ENCODE data around the gene HES7.

The HES7 gene

GRCh38 chr17:8147141-8147804, 23.4 kb upstream of the HES7 start:
- in situ Hi-C loops (cut with HindIII; ENCODE audit: low sequenced_read_pairs), result no loop called here
- no peak for DNase-seq (ENCODE audit: low read depth)
- TF ChIP-seq, protein P1, sequence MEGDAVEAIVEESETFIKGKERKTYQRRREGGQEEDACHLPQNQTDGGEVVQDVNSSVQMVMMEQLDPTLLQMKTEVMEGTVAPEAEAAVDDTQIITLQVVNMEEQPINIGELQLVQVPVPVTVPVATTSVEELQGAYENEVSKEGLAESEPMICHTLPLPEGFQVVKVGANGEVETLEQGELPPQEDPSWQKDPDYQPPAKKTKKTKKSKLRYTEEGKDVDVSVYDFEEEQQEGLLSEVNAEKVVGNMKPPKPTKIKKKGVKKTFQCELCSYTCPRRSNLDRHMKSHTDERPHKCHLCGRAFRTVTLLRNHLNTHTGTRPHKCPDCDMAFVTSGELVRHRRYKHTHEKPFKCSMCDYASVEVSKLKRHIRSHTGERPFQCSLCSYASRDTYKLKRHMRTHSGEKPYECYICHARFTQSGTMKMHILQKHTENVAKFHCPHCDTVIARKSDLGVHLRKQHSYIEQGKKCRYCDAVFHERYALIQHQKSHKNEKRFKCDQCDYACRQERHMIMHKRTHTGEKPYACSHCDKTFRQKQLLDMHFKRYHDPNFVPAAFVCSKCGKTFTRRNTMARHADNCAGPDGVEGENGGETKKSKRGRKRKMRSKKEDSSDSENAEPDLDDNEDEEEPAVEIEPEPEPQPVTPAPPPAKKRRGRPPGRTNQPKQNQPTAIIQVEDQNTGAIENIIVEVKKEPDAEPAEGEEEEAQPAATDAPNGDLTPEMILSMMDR (IDR thresholded peaks at IDR 0.05; ENCODE audit: low read depth, low read length, missing control alignments), result no peak
- no peak overlapping the region for H3K4me3 ChIP-seq (ENCODE audit: low read depth, low read length)

DNA sequence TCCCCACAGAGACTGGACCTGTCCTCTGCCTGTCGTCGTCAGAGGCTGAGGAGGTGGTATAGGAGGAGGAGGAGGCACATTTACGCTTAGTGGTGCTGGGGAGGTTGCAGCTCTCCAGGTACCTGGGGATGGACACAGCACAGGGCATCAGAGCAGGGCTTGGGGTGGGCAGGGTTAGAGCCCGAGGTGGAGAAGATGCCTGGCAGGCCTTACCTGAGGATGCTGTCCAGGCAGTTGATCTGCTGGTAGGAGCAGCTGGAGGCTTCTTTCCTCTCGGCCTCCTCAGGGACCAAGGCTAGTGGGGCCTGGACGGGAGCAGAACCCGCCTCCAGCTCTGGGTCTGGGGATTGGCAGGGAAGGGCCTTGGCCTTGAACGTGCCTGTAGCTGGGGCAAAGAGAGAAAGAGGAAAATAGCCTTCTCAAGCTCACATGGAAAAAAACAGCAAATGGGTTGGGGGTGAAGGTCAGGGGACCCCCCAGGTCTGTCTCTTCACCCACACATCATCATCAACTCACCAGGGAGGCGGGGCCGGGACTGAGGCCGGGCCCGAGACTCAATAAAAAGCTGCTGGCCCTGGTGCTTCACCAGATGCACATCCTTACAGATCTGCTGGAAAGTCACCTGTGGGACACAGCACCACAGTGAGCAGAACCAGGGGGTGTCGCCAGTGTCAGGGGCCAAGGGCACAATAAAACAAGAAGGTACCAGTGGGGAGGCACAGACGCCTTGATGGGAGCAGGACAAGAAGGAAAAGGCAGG, 22.7 kb upstream of the HES7 start:
- no peak overlapping the region for H3K4me3 ChIP-seq (ENCODE audit: low read depth, low read length)
- in situ Hi-C loops (cut with HindIII; ENCODE audit: low sequenced_read_pairs), result no loop called here
- TF ChIP-seq, protein P1 (IDR thresholded peaks at IDR 0.05; ENCODE audit: low read depth, low read length, missing control alignments), result no peak

DNA sequence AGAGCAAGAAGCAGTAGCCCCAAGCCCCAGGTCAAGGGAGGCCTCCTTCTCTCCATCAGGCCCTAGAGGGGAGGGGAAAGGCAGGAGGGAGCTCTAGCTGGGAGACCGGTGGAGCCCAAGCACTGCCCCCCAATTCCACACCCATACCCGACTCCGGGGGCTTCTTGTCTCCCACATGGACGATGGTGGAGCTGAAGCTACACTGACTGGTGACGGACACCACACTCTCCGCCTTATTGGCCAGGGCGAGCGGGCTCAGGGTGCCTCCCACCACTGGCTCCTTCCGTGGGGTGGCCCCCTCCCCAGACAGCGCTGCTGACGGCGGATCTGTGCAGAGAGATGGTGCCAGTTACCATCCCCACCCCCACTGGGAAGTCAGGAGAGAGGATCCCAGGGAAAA, 21.9 kb upstream of the HES7 start:
- H3K4me3 ChIP-seq (ENCODE audit: low read depth, low read length), result no peak overlapping the region
- in situ Hi-C loops (cut with HindIII; ENCODE audit: low sequenced_read_pairs), result no loop called here
- TF ChIP-seq, protein P1 (IDR thresholded peaks at IDR 0.05; ENCODE audit: low read depth, low read length, missing control alignments), result no peak
- DNase-seq (ENCODE audit: low read depth), result no peak

More for the DNA sequence above, 22.7 kb upstream of the HES7 start:
- DNase-seq (ENCODE audit: low read depth), result no peak

GRCh38 chr17:8144401-8145231, 20.7 kb upstream of the HES7 start:
- H3K4me3 ChIP-seq (ENCODE audit: low read depth, low read length), result no peak overlapping the region

DNA sequence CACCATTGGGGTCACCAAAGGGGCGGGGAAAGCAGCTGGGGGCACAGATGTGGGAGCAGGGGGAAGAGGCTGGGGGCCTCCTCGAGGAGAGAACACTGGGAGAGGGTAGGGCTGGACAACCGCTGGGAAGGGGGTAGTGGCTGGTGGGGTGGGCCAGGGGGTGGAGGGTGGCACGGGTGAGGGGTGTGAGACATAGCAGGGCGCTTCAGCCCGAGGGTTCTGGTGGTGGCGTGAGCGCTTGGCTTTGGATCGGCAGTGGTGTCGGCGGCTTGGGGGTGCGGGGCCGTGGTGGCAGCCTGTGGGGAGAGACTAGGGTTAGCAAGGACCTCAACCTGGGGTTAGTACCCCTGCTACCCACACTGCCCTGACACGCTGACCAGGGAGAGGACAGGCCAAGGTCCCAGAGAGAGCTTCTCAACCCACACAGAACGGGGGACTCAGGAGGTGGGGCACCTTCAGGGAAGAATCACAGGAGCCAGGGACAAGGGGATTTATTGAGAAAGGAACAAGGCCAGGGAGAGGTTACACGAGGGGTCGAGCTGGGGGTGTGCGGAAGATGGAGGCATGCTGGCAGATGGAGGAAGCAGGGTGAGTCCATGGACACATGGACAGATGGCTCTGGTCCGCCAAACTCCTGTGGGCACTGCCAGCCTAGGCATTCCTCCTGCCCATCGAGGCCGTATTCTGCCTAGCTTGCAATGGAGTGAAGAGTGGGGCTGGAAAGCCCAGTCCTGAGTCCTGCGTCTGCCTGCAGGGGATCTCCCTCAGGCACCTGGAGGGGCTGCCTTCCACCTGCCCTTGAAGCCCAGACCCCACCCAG, 19.9 kb upstream of the HES7 start:
- TF ChIP-seq, protein P1 (IDR thresholded peaks at IDR 0.05; ENCODE audit: low read depth, low read length, missing control alignments), result no peak
- in situ Hi-C loops (cut with HindIII; ENCODE audit: low sequenced_read_pairs), result no loop called here
- no peak overlapping the region for H3K4me3 ChIP-seq (ENCODE audit: low read depth, low read length)
- DNase-seq (ENCODE audit: low read depth), result no peak

More at GRCh38 chr17:8144401-8145231, 20.7 kb upstream of the HES7 start:
- in situ Hi-C loops (cut with HindIII; ENCODE audit: low sequenced_read_pairs), result no loop called here
- TF ChIP-seq, protein P1 (IDR thresholded peaks at IDR 0.05; ENCODE audit: low read depth, low read length, missing control alignments), result no peak
- no peak for DNase-seq (ENCODE audit: low read depth)

Measured in astrocyte of the cerebellum (primary cell).